GM19193 (cell line): ENCODE results near the gene MED25.
A peak's percentile ranks its signal among the peaks of the same experiment; 100 is the strongest.

Experiments
- POLR2A ChIP-seq: IDR thresholded peaks from 4 replicates; pipeline ENCODE4 v1.6.1; 2011; ENCODE audit not compliant: insufficient read depth, insufficient read length; ENCODE audit errors: extremely low read depth

Gene MED25

GRCh38 chr19:49840736-49841249 lies 22.7 kb downstream of the MED25 start:
- TF ChIP-seq POLR2A = no peak

DNA sequence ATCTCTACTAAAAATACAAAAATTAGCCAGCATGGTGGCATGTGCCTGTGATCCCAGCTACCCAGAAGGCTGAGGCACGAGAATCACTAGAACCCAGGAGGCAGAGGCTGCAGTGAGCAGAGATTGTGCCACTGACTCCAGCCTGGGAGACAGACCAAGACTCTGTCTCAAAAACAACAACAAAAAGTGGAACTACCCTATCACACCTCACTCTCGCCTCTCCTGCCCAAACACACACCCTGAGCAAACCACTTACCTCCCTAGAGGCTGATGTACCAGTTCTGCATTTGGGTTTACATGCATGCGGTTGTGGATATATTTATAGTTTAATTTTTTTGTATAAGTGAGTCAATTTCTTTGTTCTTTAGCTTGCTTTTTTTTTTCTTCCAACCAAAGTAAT lies 25.2 kb downstream of the MED25 start:
- TF ChIP-seq POLR2A = no peak

GRCh38 chr19:49844138-49845095 lies 26.3 kb downstream of the MED25 start:
- no peak for TF ChIP-seq POLR2A

DNA sequence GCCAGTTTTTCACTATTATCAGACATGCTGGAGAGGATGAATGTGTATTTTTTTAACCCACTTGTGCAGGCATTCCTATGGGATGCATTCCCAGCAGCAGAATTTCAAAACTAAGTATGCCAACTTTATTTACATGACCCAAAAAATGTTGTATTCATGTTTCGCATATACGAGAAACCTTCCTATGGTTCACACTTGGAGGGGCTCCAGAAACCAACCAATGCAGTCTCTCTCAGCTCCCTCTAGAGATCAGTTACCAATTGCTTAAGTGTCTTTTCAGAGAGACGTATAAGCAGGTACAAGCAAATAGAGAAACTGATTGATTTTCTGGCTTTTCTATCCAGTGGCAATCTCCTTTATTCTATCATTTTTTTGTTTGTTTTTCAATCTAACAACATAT lies 27.3 kb downstream of the MED25 start:
- TF ChIP-seq POLR2A = no peak

DNA sequence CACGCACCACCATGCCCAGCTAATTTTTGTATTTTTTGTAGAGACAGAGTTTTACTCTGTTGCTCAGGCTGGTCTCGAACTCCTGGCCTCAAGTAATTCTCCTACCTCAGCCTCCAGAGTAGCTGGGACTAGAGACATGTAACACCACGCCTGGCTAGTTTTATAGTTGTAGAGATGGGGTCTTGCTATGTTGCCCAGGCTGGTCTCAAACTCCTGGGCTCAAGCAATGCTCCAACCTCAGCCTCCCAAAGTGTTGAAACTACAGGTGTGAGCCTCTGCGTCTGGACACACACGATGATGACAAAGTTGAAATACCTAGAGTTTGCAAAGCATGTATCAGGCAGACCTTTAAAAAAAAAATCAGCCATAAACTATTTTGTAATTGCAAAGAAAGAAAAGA lies 28.3 kb downstream of the MED25 start:
- TF ChIP-seq POLR2A = no peak

- TF ChIP-seq POLR2A = no peak
Observed at GRCh38 chr19:49847731-49848696, 29.9 kb downstream of the MED25 start.

DNA sequence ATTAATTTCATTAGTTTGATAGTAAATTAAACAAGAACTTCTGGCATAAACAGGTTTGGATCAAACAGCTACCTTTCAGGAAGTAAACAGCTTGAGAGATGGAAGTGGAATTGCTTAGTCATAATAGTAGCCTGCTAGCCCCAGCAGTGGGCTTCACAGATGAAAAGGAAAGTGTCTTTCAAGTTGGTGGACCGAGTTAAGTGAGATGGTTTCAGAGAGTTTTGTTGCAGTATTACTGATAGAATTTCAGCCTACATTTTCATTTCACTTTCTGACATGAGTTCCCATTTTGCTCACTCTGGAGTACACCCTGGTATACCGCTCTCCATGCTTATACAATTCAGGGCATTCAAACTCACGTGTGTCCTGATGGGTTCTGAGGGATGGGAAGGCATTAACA lies 30.8 kb downstream of the MED25 start:
- no peak for TF ChIP-seq POLR2A

GRCh38 chr19:49849433-49850220 lies 31.5 kb downstream of the MED25 start:
- TF ChIP-seq POLR2A = no peak

GRCh38 chr19:49850221-49850486 lies 32.1 kb downstream of the MED25 start:
- no peak for TF ChIP-seq POLR2A

DNA sequence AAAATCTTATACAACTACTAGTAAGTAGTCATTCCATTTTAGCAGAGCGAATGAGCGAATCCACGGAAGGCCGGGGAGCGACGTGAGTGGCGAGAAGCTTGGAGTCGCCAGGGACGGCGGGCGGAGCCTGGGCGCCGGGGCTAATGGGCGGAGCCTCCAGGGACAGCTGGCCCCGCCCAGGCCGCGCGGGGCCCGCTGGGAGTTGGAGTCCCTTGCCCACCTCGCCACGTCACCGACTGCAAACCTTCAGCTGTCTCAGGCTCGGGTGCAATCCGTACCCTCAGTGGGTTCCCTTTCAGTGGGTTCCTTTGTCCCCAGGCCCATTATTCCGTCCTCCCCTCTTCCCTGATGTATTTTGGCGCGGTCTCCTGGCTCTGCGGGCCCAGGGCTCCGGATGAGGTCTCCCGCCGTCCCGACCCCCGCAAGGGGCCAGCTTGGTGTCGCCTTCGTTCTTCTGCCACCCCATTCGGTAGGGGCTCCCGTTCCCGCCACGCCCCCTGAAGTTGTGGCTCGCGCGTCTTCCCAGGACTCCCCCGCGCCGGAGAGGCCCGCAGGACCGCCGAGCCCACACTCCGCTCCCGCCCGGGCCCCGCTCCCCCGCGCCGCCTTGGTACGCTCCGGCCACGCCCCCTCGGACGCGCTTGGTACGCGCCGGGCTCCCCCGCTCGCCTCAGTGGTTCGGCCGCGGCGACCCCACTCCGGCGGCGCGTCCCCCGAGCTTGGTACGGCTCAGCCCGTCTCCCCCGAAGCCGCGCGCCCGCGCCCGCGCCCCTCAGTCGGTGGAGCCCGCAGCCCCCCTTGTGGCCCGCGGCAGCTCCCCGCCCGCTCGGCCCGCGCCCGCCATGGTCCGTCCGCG lies 32.6 kb downstream of the MED25 start, which contains the start of gene PTOV1:
PTOV1 (plus strand) TSS at position 673 of the 856 bp plus-strand sequence.
- peak; percentile 55 for TF ChIP-seq POLR2A

DNA sequence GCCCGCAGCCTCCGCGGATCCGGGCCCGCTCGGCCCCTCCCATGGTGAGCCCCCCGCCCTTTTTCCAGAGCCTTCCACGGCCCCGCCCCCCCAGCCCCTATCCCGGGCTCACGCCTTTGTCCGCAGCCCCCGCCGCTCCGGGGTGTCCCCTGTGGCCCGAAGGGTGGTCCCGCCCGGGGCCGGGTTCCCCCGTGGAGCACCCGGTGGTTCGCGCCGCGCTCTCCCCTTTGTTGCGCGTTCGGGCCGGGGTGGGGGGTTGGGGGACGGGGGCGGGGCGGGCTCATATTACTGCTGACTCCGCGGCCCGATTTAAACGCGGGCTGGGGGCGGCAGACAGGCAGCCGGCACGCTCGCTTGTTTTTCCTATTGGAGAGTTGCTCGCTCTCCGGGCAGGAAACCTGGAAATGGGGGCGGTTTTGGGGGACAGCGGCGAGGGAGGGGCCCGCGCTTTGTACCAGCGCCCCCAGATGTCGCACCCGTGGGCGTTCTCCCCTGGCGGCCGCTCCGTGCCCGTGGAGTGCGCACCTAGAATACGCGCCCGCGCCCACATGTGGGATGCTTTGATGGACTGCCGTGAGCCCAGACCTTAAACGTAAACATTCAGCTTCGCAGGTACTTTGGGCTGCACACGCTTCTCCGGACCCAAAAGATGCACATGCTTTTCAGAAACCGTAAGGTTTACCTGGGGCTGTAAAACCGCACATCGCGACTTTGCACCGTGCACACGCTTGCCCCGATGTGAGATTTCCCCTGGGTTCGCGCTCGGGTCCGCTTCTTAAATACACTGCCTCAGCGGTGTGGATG lies 33.6 kb downstream of the MED25 start:
- TF ChIP-seq POLR2A = no peak

- TF ChIP-seq POLR2A = no peak
Observed at GRCh38 chr19:49852631-49853126, 34.6 kb downstream of the MED25 start.
